GM23248 (cell line): Measurements from ENCODE around the gene LAMA2.

Experiments
- EZH2 ChIP-seq: fragments of 200-600 bp; sonication (generic); IDR thresholded peaks from 2 replicates; pipeline ENCODE4 v1.6.1; 2018; ENCODE audit warnings: antibody characterized with exemption, mild to moderate bottlenecking; ENCODE audit not compliant: insufficient read depth, poor library complexity, severe bottlenecking
- EZH2phosphoT487 ChIP-seq: fragments of 200-600 bp; sonication (generic); IDR thresholded peaks from 2 replicates; pipeline ENCODE4 v1.6.1; 2018; ENCODE audit warnings: antibody characterized with exemption, moderate library complexity, mild to moderate bottlenecking, low read depth; ENCODE audit not compliant: insufficient read depth

DNA sequence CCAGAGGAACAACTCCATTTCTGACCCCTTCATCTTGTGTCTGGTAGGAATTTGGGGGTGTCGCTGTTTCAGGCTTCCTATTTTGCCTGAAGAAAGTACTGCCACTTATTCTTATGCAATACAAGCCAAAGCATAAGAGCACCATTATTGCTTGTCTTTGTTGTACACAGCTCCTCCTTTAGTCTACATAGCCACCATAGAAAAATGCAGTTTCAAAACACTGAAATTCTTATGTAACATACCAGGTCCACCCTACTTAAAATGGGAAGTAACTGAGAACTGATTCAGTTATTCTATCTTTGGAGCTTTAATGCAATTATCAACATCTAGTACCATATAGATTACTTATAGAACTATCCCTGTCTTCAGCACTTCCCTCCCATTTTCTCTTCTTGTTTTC, 571.5 kb downstream of the LAMA2 start:
- TF ChIP-seq EZH2: no peak
- TF ChIP-seq EZH2phosphoT487: no peak
